HepG2 (cell line): ENCODE data around the gene CAMTA1. TPM values are rescaled to one million over a fixed set of nuclear protein-coding genes. Genes with fewer than 3 reads are reported as not detected.

Experiments
- ATAC-seq: fragments of 200-7000 bp; cut with Tn5 transposase; 3 replicates; pipeline ENCODE4 v1.9.1; 2020; ENCODE audit warnings: mild to moderate bottlenecking, moderate library complexity
- BruUV-seq: library from RNA; stranded (reverse); fragments of 400-500 nt; replicated peaks from 2 replicates; lab custom pipeline; 2021; lab: Mats Ljungman, UMichigan
- CTCF ChIA-PET: fragments of 300-600 bp; formaldehyde crosslinking; extraction: SDS; loops from one replicate; lab custom pipeline; 2021; ENCODE audit warnings: low total read pairs, inconsistent platforms, low intra/inter-chr PET ratio; lab: Yijun Ruan, JAX
- POLR2A ChIA-PET: fragments of 350-600 bp; sonication (Branson Sonifier 250); formaldehyde crosslinking; loops from one replicate; lab custom pipeline; 2020; ENCODE audit warnings: antibody characterized with exemption, inconsistent platforms; lab: Yijun Ruan, JAX
- DNase-seq: peaks from one replicate; pipeline ENCODE4 v3.0.0-alpha.2; 2015; ENCODE audit warnings: low spot score
- FAIRE-seq: peaks from 3 replicates; lab custom pipeline; 2011; peaks lifted over from hg19 to GRCh38; lab: Jason Lieb, UNC
- H2AFZ ChIP-seq: one replicate; pipeline ENCODE4 v1.6.1; 2011; ENCODE audit warnings: low read length, inconsistent platforms
- H3K27ac ChIP-seq: fragments of 300-600 bp; 3 replicates; pipeline ENCODE4 v1.8.0; 2011; ENCODE audit warnings: mixed run types, mild to moderate bottlenecking, mixed read lengths, low read length, inconsistent platforms; ENCODE audit not compliant: insufficient read depth; ENCODE audit errors: extremely low read length
- H3K27me3 ChIP-seq, 2 experiments: fragments of 200-600 bp in 1 of 2; 2 replicates in 1 of 2; 3 replicates in 1 of 2; pipeline versions ENCODE4 v1.6.0 to v1.8.0; 2011; ENCODE audit warnings: low read length in 2 of 2, mild to moderate bottlenecking in 2 of 2, moderate library complexity in 2 of 2, inconsistent platforms in 1 of 2; ENCODE audit not compliant: insufficient read depth in 2 of 2, control insufficient read depth in 1 of 2
- H3K36me3 ChIP-seq, 2 experiments: fragments of 200-600 bp in 1 of 2; replicated peaks in 1 of 2; 2 replicates in 1 of 2; 3 replicates in 1 of 2; pipeline versions ENCODE4 v1.5.1 to v1.8.0; 2011; ENCODE audit warnings: low read length in 2 of 2, inconsistent platforms in 1 of 2; ENCODE audit not compliant: insufficient read depth in 2 of 2, control insufficient read depth in 1 of 2
- H3K4me1 ChIP-seq: 2 replicates; pipeline ENCODE4 v1.5.1; 2012; ENCODE audit warnings: low read length, inconsistent platforms; ENCODE audit not compliant: insufficient read depth
- H3K4me2 ChIP-seq: 2 replicates; pipeline ENCODE4 v1.6.0; 2011; ENCODE audit warnings: low read depth, low read length, inconsistent platforms
- H3K4me3 ChIP-seq, 3 experiments: fragments of 200-600 bp in 1 of 3; sonication (generic), shearing (Covaris generic) in 1 of 3; replicated peaks in 1 of 3; 2 replicates each; pipeline ENCODE4 v1.5.1; 2011 to 2016; ENCODE audit warnings: low read length in 3 of 3, inconsistent platforms in 2 of 3, low read depth in 2 of 3, mild to moderate bottlenecking in 2 of 3, control low read depth in 1 of 3, mixed read lengths in 1 of 3; ENCODE audit not compliant: insufficient read depth in 1 of 3
- H3K79me2 ChIP-seq: one replicate; pipeline ENCODE4 v1.6.1; 2011; ENCODE audit warnings: low read length, inconsistent platforms; ENCODE audit not compliant: insufficient read depth
- H3K9ac ChIP-seq: 2 replicates; pipeline ENCODE4 v1.6.0; 2011; ENCODE audit warnings: mild to moderate bottlenecking, low read depth, low read length, inconsistent platforms; ENCODE audit not compliant: insufficient read depth
- H3K9me3 ChIP-seq: 2 replicates; pipeline ENCODE4 v1.5.1; 2012; ENCODE audit warnings: mild to moderate bottlenecking, low read length
- H4K20me1 ChIP-seq: 2 replicates; pipeline ENCODE4 v1.6.0; 2011; ENCODE audit warnings: inconsistent platforms, mild to moderate bottlenecking, low read length, moderate library complexity; ENCODE audit not compliant: insufficient read depth
- EHMT2 ChIP-seq: fragments of 200-600 bp; sonication (generic); IDR thresholded peaks from 2 replicates; pipeline ENCODE4 v1.7.0; 2017; ENCODE audit warnings: antibody characterized with exemption, low read depth, low read length, borderline replicate concordance
- JARID2 ChIP-seq: sonication (generic); formaldehyde crosslinking; IDR thresholded peaks from 2 replicates; pipeline ENCODE4 v1.8.1; 2023; ENCODE audit warnings: missing genetic modification reagents, inconsistent platforms; ENCODE audit not compliant: insufficient replicate concordance
- KDM5A ChIP-seq: fragments of 200-600 bp; sonication (generic); IDR thresholded peaks from 2 replicates; pipeline ENCODE4 v1.7.0; 2018; ENCODE audit warnings: antibody characterized with exemption, mild to moderate bottlenecking, low read length, borderline replicate concordance
- PAX8 ChIP-seq: sonication (generic); formaldehyde crosslinking; IDR thresholded peaks from 2 replicates; pipeline ENCODE4 v1.8.0; 2022; ENCODE audit warnings: mild to moderate bottlenecking, missing genetic modification reagents, borderline replicate concordance
- PCBP1 ChIP-seq: fragments of 200-400 bp; formaldehyde crosslinking; IDR thresholded peaks from 2 replicates; pipeline ENCODE4 v1.6.1; 2017; ENCODE audit warnings: mild to moderate bottlenecking, low read depth, low read length, borderline replicate concordance
- PCBP2 ChIP-seq: fragments of 200-400 bp; formaldehyde crosslinking; optimal IDR thresholded peaks from 2 replicates; pipeline ENCODE3; 2018; ENCODE audit warnings: low read length, low read depth; ENCODE audit not compliant: poor library complexity, severe bottlenecking
- RBFOX2 ChIP-seq: fragments of 200-400 bp; formaldehyde crosslinking; IDR thresholded peaks from 2 replicates; pipeline ENCODE4 v1.6.1; 2017; ENCODE audit warnings: low read depth, mild to moderate bottlenecking, low read length
- SAP130 ChIP-seq: IDR thresholded peaks from 2 replicates; pipeline ENCODE4 v1.6.1; 2016; ENCODE audit warnings: low read depth
- SMC3 ChIP-seq: IDR thresholded peaks from 2 replicates; pipeline ENCODE4 v1.6.1; 2011; ENCODE audit warnings: low read length, improper control_type of control experiment
- SNAPC2 ChIP-seq: sonication (generic); formaldehyde crosslinking; IDR thresholded peaks from 2 replicates; pipeline ENCODE4 v1.8.1; 2022; ENCODE audit warnings: mild to moderate bottlenecking, missing genetic modification reagents
- SP4 ChIP-seq: sonication (generic); formaldehyde crosslinking; IDR thresholded peaks from 2 replicates; pipeline ENCODE4 v1.8.1; 2023; ENCODE audit warnings: mild to moderate bottlenecking, missing genetic modification reagents
- U2AF1 ChIP-seq: fragments of 200-400 bp; formaldehyde crosslinking; optimal IDR thresholded peaks from 2 replicates; pipeline ENCODE3; 2017; ENCODE audit warnings: mild to moderate bottlenecking, low read depth, low read length
- ZBTB3 ChIP-seq: sonication (generic); formaldehyde crosslinking; IDR thresholded peaks from 2 replicates; pipeline ENCODE4 v1.4.0; 2020; ENCODE audit warnings: low read depth, mild to moderate bottlenecking, moderate library complexity, missing genetic modification reagents, borderline replicate concordance
- ZFP36 ChIP-seq: fragments of 150-350 bp; IDR thresholded peaks from 2 replicates; pipeline ENCODE4 v1.6.1; 2018; ENCODE audit warnings: borderline replicate concordance, low read length, low read depth; ENCODE audit not compliant: partially characterized antibody
- ZNF263 ChIP-seq: sonication (generic); formaldehyde crosslinking; IDR thresholded peaks from 2 replicates; pipeline ENCODE4 v1.4.0; 2020; ENCODE audit warnings: missing genetic modification reagents
- ZNF484 ChIP-seq: sonication (generic); formaldehyde crosslinking; IDR thresholded peaks from 2 replicates; pipeline ENCODE4 v1.5.1; 2020; ENCODE audit warnings: mild to moderate bottlenecking, low read depth, missing genetic modification reagents, borderline replicate concordance
- ZNF790 ChIP-seq: sonication (generic); formaldehyde crosslinking; IDR thresholded peaks from 2 replicates; pipeline ENCODE4 v1.8.0; 2022; ENCODE audit warnings: missing genetic modification reagents, mild to moderate bottlenecking, borderline replicate concordance
- WGBS: methylation state at CpG from one replicate; pipeline ENCODE4 v1.1.6; 2017; ENCODE audit warnings: low lambda C conversion rate; 5-methylcytosine and 5-hydroxymethylcytosine counted together
- in situ Hi-C: cut with HindIII; loops from 2 replicates; pipeline ENCODE4 v1.10.0; 2017; ENCODE audit warnings: low pct_unique_long_range_greater_than_20kb; ENCODE audit not compliant: extremely low pct_ligation_motif_present
- intact Hi-C: fragments of 100-400 bp; cut with micrococcal nuclease; formaldehyde crosslinking; loops from one replicate; pipeline ENCODE4 v1.10.0; 2022; ENCODE audit not compliant: unreplicated experiment
- polyA plus RNA-seq, 8 experiments: library from polyadenylated mRNA; depleted of rRNA in 3 of 8; stranded (reverse) in 7 of 8; unstranded in 1 of 8; fragments of >200 nt; fragmentation: Illumina TruSeq in 4 of 8; extraction: Trizol in 4 of 8; gene quantifications; 2 replicates each; pipeline versions ENCODE4 v1.2.1 to v1.2.3, GENCODE V29; 2011 to 2016; ENCODE audit warnings: low read depth in 4 of 8, missing spikeins in 1 of 8, mixed read lengths in 1 of 8; ENCODE audit not compliant: insufficient read depth in 1 of 8
- total RNA-seq, 5 experiments: library from RNA; depleted of rRNA; stranded (reverse); fragments of >200 nt; fragmentation: Illumina TruSeq; extraction: Trizol; gene quantifications; 2 replicates each; pipeline ENCODE4 v1.2.3, GENCODE V29; 2016; ENCODE audit warnings: low read depth in 1 of 5
- TF ChIP-seq, protein P1 (sequence below): sonication (generic); formaldehyde crosslinking; IDR thresholded peaks from 2 replicates; pipeline ENCODE4 v1.9.0; 2021; ENCODE audit warnings: missing genetic modification reagents, borderline replicate concordance
- TF ChIP-seq, protein P2 (sequence below): sonication (generic); formaldehyde crosslinking; IDR thresholded peaks from 2 replicates; pipeline ENCODE4 v1.8.0; 2022; ENCODE audit warnings: missing genetic modification reagents, mild to moderate bottlenecking, inconsistent platforms, borderline replicate concordance

The CAMTA1 gene
- total and polyA plus RNA-seq, 2 of the 13 experiments (the other 11 are each of a cell fraction or from before 2014, with no cell fraction given): 25.0 to 36.4 TPM

- TF ChIP-seq ZBTB3 (no peak), ZNF263 (no peak), SP4 (CRISPR knock-in tag) (no peak), ZNF790 (CRISPR knock-in tag) (no peak), SMC3 (no peak), EHMT2 (no peak), ZNF484 (no peak), KDM5A (no peak), JARID2 (no peak), RBFOX2 (no peak), ZFP36 (no peak), U2AF1 (no peak), PCBP1 (no peak), SAP130 (no peak), PCBP2 (no peak), PAX8 (CRISPR knock-in tag) (no peak), SNAPC2 (no peak)
- TF ChIP-seq, protein P1, sequence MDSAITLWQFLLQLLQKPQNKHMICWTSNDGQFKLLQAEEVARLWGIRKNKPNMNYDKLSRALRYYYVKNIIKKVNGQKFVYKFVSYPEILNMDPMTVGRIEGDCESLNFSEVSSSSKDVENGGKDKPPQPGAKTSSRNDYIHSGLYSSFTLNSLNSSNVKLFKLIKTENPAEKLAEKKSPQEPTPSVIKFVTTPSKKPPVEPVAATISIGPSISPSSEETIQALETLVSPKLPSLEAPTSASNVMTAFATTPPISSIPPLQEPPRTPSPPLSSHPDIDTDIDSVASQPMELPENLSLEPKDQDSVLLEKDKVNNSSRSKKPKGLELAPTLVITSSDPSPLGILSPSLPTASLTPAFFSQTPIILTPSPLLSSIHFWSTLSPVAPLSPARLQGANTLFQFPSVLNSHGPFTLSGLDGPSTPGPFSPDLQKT (CRISPR knock-in tag): no peak
- TF ChIP-seq, protein P2, sequence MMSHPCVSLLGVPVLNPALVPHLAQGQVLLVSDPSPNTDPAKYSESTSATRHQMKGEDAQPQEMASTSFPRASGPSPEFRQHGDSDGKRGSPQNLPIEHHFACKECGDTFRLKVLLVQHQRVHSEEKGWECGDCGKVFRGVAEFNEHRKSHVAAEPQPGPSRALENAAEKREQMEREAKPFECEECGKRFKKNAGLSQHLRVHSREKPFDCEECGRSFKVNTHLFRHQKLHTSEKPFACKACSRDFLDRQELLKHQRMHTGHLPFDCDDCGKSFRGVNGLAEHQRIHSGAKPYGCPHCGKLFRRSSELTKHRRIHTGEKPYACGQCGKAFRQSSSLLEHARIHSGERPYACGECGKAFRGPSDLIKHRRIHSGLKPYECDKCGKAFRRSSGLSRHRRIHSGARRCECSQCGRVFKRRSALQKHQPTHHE (CRISPR knock-in tag): no peak
- FAIRE-seq (no peak), DNase-seq (no peak), ATAC-seq (no peak)
- no peaks in the 10 kb centered on the region for H3K36me3 ChIP-seq
- H3K27me3 ChIP-seq: no peaks in the 10 kb centered on the region
- H3K4me1 ChIP-seq: peaks cover 14% of the 10 kb centered on the region
- no TSS peak for BruUV-seq
- no peak overlapping the region for H3K27ac ChIP-seq
- H3K4me3 ChIP-seq: no peak overlapping the region
- intact Hi-C loops (no loop called here), in situ Hi-C loops (no loop called here)
- no peak overlapping the region for H3K4me2 ChIP-seq
- 93% methylated on average over 8 of the region's 8 CpGs for WGBS
- CTCF ChIA-PET: no interaction called here
- no peaks in the 10 kb centered on the region for H3K79me2 ChIP-seq
- H2AFZ ChIP-seq: no peak overlapping the region
- H3K9me3 ChIP-seq: no peaks in the 10 kb centered on the region
- H3K9ac ChIP-seq: no peak overlapping the region
- no peaks in the 10 kb centered on the region for H4K20me1 ChIP-seq
- POLR2A ChIA-PET: no interaction called here
Measured at GRCh38 chr1:7712731-7713323, 927.6 kb downstream of the CAMTA1 start.
